CD14-positive monocyte (primary cell): ENCODE data around the gene LIPN. TPM values are rescaled to one million over a fixed set of nuclear protein-coding genes. Genes with fewer than 3 reads are reported as not detected.
A peak's percentile ranks its signal among the peaks of the same experiment; 100 is the strongest.

Experiments used
- DNase-seq, 3 donors: peaks; one replicate each; pipeline ENCODE4 v3.0.0-alpha.2; 2011 to 2022
- H2AFZ ChIP-seq: 2 replicates; pipeline ENCODE4 v1.6.0; 2012; ENCODE audit warnings: mild to moderate bottlenecking, low read depth, low read length, inconsistent platforms; ENCODE audit not compliant: insufficient read depth, poor library complexity, severe bottlenecking
- H3K27ac ChIP-seq, 2 donors: 1 replicate in 1 of 2; 2 replicates in 1 of 2; pipeline ENCODE4 v1.5.1; 2012 to 2013; ENCODE audit warnings: low read length in 2 of 2, control low read depth in 1 of 2, inconsistent platforms in 1 of 2, low read depth in 1 of 2, mild to moderate bottlenecking in 1 of 2
- H3K27me3 ChIP-seq, 2 donors: one replicate each; pipeline versions ENCODE4 v1.6.0 to v1.6.1; 2011 to 2013; ENCODE audit warnings: low read length in 2 of 2; ENCODE audit not compliant: control insufficient read depth in 2 of 2, insufficient read depth in 2 of 2
- H3K36me3 ChIP-seq, 2 donors: replicated peaks in 1 of 2; 1 replicate in 1 of 2; 2 replicates in 1 of 2; pipeline versions ENCODE4 v1.5.1 to v1.6.1; 2012 to 2013; ENCODE audit warnings: low read length in 2 of 2, control low read depth in 1 of 2, inconsistent platforms in 1 of 2, mild to moderate bottlenecking in 1 of 2; ENCODE audit not compliant: insufficient read depth in 2 of 2, control insufficient read depth in 1 of 2
- H3K4me1 ChIP-seq, 2 donors: 1 replicate in 1 of 2; 2 replicates in 1 of 2; pipeline versions ENCODE4 v1.5.1 to v1.6.1; 2012 to 2013; ENCODE audit warnings: low read length in 2 of 2, control low read depth in 1 of 2, inconsistent platforms in 1 of 2, mild to moderate bottlenecking in 1 of 2, moderate library complexity in 1 of 2; ENCODE audit not compliant: insufficient read depth in 2 of 2, control insufficient read depth in 1 of 2
- H3K4me2 ChIP-seq: replicated peaks from 2 replicates; pipeline ENCODE3; 2012; ENCODE audit warnings: low read length, moderate library complexity, mild to moderate bottlenecking; ENCODE audit not compliant: poor library complexity, severe bottlenecking; ENCODE audit errors: extremely low read depth
- H3K4me3 ChIP-seq, 3 experiments: fragments of 200-600 bp in 1 of 3; sonication (generic) in 1 of 3; replicated peaks in 1 of 3; 1 replicate in 2 of 3; 2 replicates in 1 of 3; pipeline ENCODE4 v1.5.1; 2011 to 2013; ENCODE audit warnings: low read length in 3 of 3, mild to moderate bottlenecking in 3 of 3, control low read depth in 2 of 3, low read depth in 2 of 3, inconsistent platforms in 1 of 3, moderate library complexity in 1 of 3
- H3K79me2 ChIP-seq: 2 replicates; pipeline ENCODE4 v1.6.0; 2012; ENCODE audit warnings: mild to moderate bottlenecking, control low read depth, inconsistent platforms, low read length, moderate library complexity; ENCODE audit not compliant: insufficient read depth
- H3K9ac ChIP-seq: 2 replicates; pipeline ENCODE4 v1.6.0; 2017; ENCODE audit warnings: low read length, mild to moderate bottlenecking; ENCODE audit not compliant: insufficient read depth, poor library complexity, severe bottlenecking
- H3K9me3 ChIP-seq, 2 donors: replicated peaks in 1 of 2; 1 replicate in 1 of 2; 2 replicates in 1 of 2; pipeline versions ENCODE4 v1.5.1 to v1.6.1; 2012 to 2013; ENCODE audit warnings: low read length in 2 of 2, control low read depth in 1 of 2; ENCODE audit not compliant: control insufficient read depth in 1 of 2, insufficient read depth in 1 of 2
- H4K20me1 ChIP-seq: 2 replicates; pipeline ENCODE4 v1.6.0; 2012; ENCODE audit warnings: mild to moderate bottlenecking, low read length, control low read depth, moderate library complexity; ENCODE audit not compliant: insufficient read depth
- H3K27ac Mint-ChIP-seq, 7 donors: one replicate each; pipeline ENCODE4 v1.8.0; 2020; ENCODE audit warnings: mild to moderate bottlenecking in 7 of 7, mixed read lengths in 7 of 7, moderate library complexity in 6 of 7, inconsistent platforms in 2 of 7
- H3K27me3 Mint-ChIP-seq, 3 donors: one replicate each; pipeline ENCODE4 v1.8.0; 2021 to 2022; ENCODE audit warnings: low read depth in 3 of 3, mild to moderate bottlenecking in 3 of 3, mixed read lengths in 3 of 3, moderate library complexity in 3 of 3, inconsistent platforms in 1 of 3
- H3K36me3 Mint-ChIP-seq, 2 donors: one replicate each; pipeline ENCODE4 v1.8.0; 2020; ENCODE audit warnings: mixed read lengths in 2 of 2, inconsistent platforms in 1 of 2, mild to moderate bottlenecking in 1 of 2
- H3K4me1 Mint-ChIP-seq: one replicate; pipeline ENCODE4 v1.8.0; 2020; ENCODE audit warnings: mild to moderate bottlenecking, mixed read lengths
- H3K4me3 Mint-ChIP-seq, 2 donors: one replicate each; pipeline ENCODE4 v1.8.0; 2020; ENCODE audit warnings: mild to moderate bottlenecking in 2 of 2, mixed read lengths in 2 of 2, moderate library complexity in 1 of 2
- H3K9me3 Mint-ChIP-seq, 7 donors: one replicate each; pipeline ENCODE4 v1.8.0; 2020 to 2022; ENCODE audit warnings: mixed read lengths in 7 of 7, mild to moderate bottlenecking in 6 of 7, moderate library complexity in 6 of 7, inconsistent platforms in 2 of 7
- WGBS: methylation state at CpG from one replicate; pipeline ENCODE4 v1.1.5; 2013; ENCODE audit warnings: missing lambda C conversion rate; ENCODE audit not compliant: insufficient coverage; 5-methylcytosine and 5-hydroxymethylcytosine counted together
- intact Hi-C, 2 donors: fragments of 100-400 bp; cut with micrococcal nuclease; formaldehyde crosslinking; loops; one replicate each; pipeline versions ENCODE4 v1.15.0 to v1.15.1; 2023
- polyA minus RNA-seq: library from RNA; depleted of rRNA, polyadenylated mRNA; stranded (reverse); fragments of >200 nt; gene quantifications from 2 replicates; pipeline ENCODE4 v1.2.3, GENCODE V29; 2012
- polyA plus RNA-seq, 3 donors: library from polyadenylated mRNA; depleted of rRNA in 1 of 3; unstranded in 2 of 3; stranded (reverse) in 1 of 3; fragments of 300-500 nt in 2 of 3; fragments of >200 nt in 1 of 3; fragmentation: Illumina TruSeq in 2 of 3; gene quantifications; 1 replicate in 2 of 3; 2 replicates in 1 of 3; pipeline ENCODE4 v1.2.3, GENCODE V29; 2012 to 2021
- total RNA-seq, 12 experiments: library from RNA in 1 of 12; stranded (reverse) in 1 of 12; fragments of 120-200 nt in 1 of 12; gene quantifications; one replicate each; pipeline ENCODE4 v1.2.4 and lab custom pipeline; 2013 to 2026; ENCODE audit warnings: mixed read lengths in 6 of 12, inconsistent platforms in 1 of 12
- TF ChIP-seq, protein P1 (sequence below): fragments of 200-600 bp; IDR thresholded peaks from one replicate; pipeline ENCODE4 v1.8.0; 2022; ENCODE audit warnings: antibody characterized with exemption, mild to moderate bottlenecking

Gene LIPN, protein sequence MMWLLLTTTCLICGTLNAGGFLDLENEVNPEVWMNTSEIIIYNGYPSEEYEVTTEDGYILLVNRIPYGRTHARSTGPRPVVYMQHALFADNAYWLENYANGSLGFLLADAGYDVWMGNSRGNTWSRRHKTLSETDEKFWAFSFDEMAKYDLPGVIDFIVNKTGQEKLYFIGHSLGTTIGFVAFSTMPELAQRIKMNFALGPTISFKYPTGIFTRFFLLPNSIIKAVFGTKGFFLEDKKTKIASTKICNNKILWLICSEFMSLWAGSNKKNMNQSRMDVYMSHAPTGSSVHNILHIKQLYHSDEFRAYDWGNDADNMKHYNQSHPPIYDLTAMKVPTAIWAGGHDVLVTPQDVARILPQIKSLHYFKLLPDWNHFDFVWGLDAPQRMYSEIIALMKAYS
- 30.6 TPM for total RNA-seq (2013)
- polyA plus RNA-seq (10 to 100 TPM in 2 of 3 donors, 1 to 10 TPM in 1; 8.9 to 12.9 (median 10.1) TPM), polyA minus RNA-seq (10.8 and 14.5 TPM in 2 replicates), total RNA-seq (lab: John Stamatoyannopoulos, UW) (17.8 to 179 (median 80.6) reads per million in 11 experiments)

DNA sequence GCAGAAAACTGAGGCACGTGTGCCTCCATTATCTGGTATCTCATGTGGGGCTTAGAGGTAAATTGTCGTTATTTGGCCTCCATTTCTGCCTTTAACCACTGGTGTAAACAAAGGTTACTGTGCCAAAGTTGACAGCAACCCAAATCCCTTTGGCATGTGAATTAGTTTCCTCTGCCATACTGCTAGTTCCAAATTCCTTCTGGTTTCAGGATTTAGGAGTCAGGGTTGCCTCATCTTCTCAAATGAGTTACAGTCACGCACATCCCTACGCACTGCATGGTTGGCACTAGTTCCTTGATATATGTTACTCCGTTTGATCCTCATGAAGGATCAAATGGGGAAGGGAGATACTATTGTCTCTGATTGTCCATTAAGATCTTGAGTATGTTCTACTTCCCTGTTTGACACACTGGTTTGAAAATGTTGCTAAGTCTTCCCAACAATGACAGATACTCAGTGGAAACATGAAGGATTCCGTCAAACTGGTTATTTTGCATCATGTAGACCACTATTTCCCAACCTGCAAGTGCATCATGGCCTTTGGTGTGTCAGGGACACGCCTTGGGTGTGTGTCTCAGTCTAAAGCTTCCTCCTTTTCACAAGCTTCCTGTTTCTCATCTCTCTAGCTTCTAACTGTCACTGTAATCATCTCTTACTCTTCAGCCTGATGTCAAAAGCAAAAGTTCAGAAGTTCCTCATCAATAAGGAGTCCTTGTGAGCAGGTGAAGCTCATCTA lies at the start of gene LIPN:
LIPN (plus strand) TSS at position 655 of the 736 bp plus-strand sequence. CDS start 1,386 bp downstream, outside the sequence.
- Mint-ChIP-seq H3K27ac (peak within 1 kb of the TSS; percentile 99), H3K4me3 (peak within 1 kb of the TSS; percentile 66 to 93), H3K4me1 (peaks cover 41% of the 10 kb centered on the region), H3K27me3 (no peaks in the 10 kb centered on the region), H3K36me3 (peaks cover 25 to 28% of the 10 kb centered on the region in 2 donors), H3K9me3 (no peaks in the 10 kb centered on the region)
- H3K4me2 ChIP-seq: peak within 1 kb of the TSS; percentile 66
- H3K4me3 ChIP-seq: peak within 1 kb of the TSS; percentile 38 to 74 (median 70)
- no peaks in the 10 kb centered on the region for H3K27me3 ChIP-seq
- peak; percentile 98 to 99 (median 99) for DNase-seq
- peaks cover 18 to 41% of the 10 kb centered on the region in 2 donors for H3K4me1 ChIP-seq
- H3K79me2 ChIP-seq: peaks cover 12% of the 10 kb centered on the region
- H3K27ac ChIP-seq: peak within 1 kb of the TSS; percentile 93 to 99
- no peaks in the 10 kb centered on the region for H3K9me3 ChIP-seq
- intact Hi-C loops: loop anchor here (2.0 to 5.0 kb wide), 2 partner anchors 31 to 33 kb away; no protein-coding TSS in a partner anchor
- H2AFZ ChIP-seq: peak within 1 kb of the TSS; percentile 48
- peaks cover 13 to 25% of the 10 kb centered on the region in 2 donors for H3K36me3 ChIP-seq
- no peaks in the 10 kb centered on the region for H4K20me1 ChIP-seq
- TF ChIP-seq, protein P1, sequence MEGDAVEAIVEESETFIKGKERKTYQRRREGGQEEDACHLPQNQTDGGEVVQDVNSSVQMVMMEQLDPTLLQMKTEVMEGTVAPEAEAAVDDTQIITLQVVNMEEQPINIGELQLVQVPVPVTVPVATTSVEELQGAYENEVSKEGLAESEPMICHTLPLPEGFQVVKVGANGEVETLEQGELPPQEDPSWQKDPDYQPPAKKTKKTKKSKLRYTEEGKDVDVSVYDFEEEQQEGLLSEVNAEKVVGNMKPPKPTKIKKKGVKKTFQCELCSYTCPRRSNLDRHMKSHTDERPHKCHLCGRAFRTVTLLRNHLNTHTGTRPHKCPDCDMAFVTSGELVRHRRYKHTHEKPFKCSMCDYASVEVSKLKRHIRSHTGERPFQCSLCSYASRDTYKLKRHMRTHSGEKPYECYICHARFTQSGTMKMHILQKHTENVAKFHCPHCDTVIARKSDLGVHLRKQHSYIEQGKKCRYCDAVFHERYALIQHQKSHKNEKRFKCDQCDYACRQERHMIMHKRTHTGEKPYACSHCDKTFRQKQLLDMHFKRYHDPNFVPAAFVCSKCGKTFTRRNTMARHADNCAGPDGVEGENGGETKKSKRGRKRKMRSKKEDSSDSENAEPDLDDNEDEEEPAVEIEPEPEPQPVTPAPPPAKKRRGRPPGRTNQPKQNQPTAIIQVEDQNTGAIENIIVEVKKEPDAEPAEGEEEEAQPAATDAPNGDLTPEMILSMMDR: no peak
- 100% methylated on average over 2 of the region's 7 CpGs for WGBS
- peak within 1 kb of the TSS; percentile 63 for H3K9ac ChIP-seq

DNA sequence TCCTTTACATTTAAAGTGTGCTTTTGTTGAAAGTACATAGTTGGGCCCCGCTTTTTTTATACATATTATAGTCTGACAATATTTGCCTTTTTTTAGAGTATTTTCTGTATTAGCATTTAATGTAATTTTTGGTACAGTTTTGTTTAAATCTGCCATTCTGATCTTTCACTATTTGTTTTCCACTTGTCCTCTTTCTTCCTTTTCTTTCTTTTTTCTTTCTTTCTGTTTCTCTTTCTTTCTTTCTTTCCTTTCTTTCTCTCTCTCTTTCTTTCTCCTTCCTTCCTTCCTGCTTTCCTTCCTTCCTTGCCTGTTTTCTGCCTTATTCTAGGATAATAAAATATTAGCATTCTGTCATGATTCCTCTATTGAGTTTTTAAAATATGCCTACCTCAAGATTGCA lies 44.3 kb upstream of the LIPN start:
- Mint-ChIP-seq H3K27me3 (peaks cover 0 to 5% (median 1%) of the 10 kb centered on the region in 3 donors), H3K9me3 (no peaks in the 10 kb centered on the region), H3K27ac (no peak overlapping the region), H3K4me3 (peak overlapping the region in 1 of 2 donors; percentile 28), H3K36me3 (no peaks in the 10 kb centered on the region), H3K4me1 (no peaks in the 10 kb centered on the region)
- Histone ChIP-seq H3K27ac (no peak overlapping the region), H3K27me3 (no peaks in the 10 kb centered on the region), H3K4me2 (no peak overlapping the region), H3K36me3 (no peaks in the 10 kb centered on the region), H3K4me3 (no peak overlapping the region), H4K20me1 (no peaks in the 10 kb centered on the region), H3K4me1 (no peaks in the 10 kb centered on the region), H3K9me3 (no peaks in the 10 kb centered on the region), H2AFZ (no peak overlapping the region), H3K79me2 (no peaks in the 10 kb centered on the region), H3K9ac (no peak overlapping the region)
- intact Hi-C loops: no loop called here
- no peak for DNase-seq
- TF ChIP-seq, protein P1: no peak
- no CpG with 5 or more reads among the region's 1 CpG for WGBS
